ENCODE data around the gene TRPM3.
"Not testable (repeated sequence)": the region's sequence is repeated elsewhere in the genome, so short reads cannot be mapped to it uniquely, and the experiment has no call there.

Gene TRPM3

GRCh38 chr9:70995511-70995910 lies 125.9 kb downstream of the TRPM3 start:
- no peak for DNase-seq (ENCODE audit: low read depth)

- DNase-seq (ENCODE audit: low read depth), result no peak
These were observed 126.8 kb downstream of the TRPM3 start for GRCh38 chr9:70994582-70994981.

- no peak for DNase-seq (ENCODE audit: low read depth)
These were observed 132.9 kb downstream of the TRPM3 start for GRCh38 chr9:70988551-70988950.

DNA sequence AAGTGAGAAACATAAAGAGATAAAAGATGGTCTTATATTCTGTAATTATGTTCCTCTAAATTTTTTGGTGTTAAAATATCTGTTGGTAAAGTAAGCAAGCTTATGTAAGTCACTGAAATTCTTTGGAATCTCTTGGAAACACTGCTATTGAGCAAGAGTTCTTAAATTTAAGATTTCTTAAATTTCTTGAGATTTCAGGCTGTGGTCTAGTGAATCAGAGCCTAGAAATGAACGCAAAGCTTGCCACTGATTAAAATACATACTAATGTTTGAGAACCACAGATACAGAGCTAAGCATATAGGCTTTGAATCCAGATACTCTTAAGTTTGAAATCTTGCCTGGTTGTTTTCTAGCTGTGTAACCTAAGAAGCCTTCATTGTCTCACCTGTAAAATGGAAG lies 133.4 kb downstream of the TRPM3 start:
- no peak for DNase-seq (ENCODE audit: low read depth)

DNA sequence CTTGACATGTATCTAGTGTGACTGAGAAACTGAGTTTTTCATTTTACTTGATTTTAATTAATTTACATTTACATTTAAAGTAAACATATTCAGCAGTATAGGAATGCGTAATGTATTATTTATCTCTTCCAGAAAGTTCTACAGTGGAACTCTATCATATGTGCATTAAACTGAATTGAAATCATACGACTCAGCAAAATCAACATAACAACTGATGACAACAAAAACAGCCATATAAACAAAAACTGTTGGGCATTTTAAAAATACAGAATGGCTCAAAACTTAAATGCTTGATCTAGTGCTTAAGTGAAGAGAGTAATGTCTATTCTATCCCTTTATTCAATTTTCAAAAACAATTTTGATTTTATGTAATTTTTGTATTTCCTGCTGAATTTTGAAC lies 134.4 kb downstream of the TRPM3 start:
- DNase-seq (ENCODE audit: low read depth), result no peak

GRCh38 chr9:70983723-70984295 lies 137.6 kb downstream of the TRPM3 start:
- no peak for DNase-seq (ENCODE audit: low read depth)

DNA sequence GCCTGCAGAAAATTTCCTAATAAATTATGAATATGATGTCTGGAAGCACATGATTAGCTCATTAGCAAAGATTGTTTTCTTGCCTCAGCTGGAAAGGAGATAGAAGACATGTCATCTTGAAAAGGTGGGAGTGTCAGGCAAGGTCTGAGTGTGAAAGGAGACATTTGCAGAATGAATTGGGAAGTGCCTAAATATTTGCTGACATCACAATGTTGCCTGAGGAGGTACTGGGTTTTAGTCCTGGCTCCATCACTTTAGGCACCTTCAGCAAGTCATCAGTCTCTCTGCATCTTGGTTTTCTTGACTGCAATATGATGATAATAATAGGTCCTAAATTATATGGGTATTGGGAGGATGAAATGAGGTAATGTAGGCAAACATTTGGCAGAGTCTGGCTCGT lies 140.1 kb downstream of the TRPM3 start:
- no peak for DNase-seq (ENCODE audit: low read depth)

GRCh38 chr9:70979966-70980365 lies 141.5 kb downstream of the TRPM3 start:
- no peak for DNase-seq (ENCODE audit: low read depth)

- DNase-seq (ENCODE audit: low read depth), result no peak
These were observed 143.3 kb downstream of the TRPM3 start for GRCh38 chr9:70978085-70978484.

- no peak for DNase-seq (ENCODE audit: low read depth)
These were observed 145.6 kb downstream of the TRPM3 start for GRCh38 chr9:70975821-70976220.

GRCh38 chr9:70971723-70972122 lies 149.7 kb downstream of the TRPM3 start:
- DNase-seq (ENCODE audit: low read depth), result no peak

DNA sequence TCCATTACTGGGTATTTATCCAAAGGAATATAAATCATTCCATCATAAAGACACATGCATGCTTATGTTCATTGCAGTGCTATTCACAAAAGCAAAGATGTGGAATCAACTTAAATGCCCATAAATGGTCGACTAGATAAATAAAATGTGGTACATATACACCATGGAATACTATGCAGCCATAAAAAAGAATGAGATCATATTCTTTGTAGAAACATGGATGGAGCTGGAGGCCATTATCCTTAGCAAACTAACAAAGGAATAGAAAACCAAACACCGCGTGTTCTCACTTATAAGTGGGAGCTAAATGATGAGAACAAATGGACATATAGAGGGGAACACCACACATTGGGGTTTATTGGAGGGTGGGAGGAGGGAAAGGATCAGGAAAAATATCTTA lies 155.0 kb downstream of the TRPM3 start:
- DNase-seq (ENCODE audit: low read depth), result not testable (repeated sequence)

DNA sequence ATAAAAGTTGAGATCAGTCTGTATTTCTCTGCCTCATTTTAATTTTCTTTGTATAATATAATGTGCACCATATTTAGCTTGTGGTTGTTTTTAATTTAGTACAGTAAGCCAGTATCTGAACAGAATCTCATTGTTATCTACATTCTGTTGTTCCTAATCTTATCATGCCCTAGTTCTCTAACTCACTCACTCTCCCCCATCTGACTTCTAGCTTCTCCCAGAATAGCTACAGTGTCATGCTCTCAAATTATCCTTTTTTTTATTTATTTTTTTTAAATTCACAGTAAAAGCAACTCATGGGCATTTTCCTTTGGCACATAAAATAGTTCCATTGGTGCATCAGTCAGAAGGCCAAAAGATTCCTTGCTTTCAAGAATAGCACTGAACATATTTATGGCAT lies 156.6 kb downstream of the TRPM3 start:
- DNase-seq (ENCODE audit: low read depth), result no peak

GRCh38 chr9:70963554-70963953 lies 157.9 kb downstream of the TRPM3 start:
- no peak for DNase-seq (ENCODE audit: low read depth)

GRCh38 chr9:70962761-70963440 lies 158.5 kb downstream of the TRPM3 start:
- no peak for DNase-seq (ENCODE audit: low read depth)

GRCh38 chr9:70959366-70959765 lies 162.1 kb downstream of the TRPM3 start:
- DNase-seq (ENCODE audit: low read depth), result no peak

GRCh38 chr9:70954596-70955143 lies 166.8 kb downstream of the TRPM3 start:
- DNase-seq (ENCODE audit: low read depth), result no peak

GRCh38 chr9:70954126-70954525 lies 167.3 kb downstream of the TRPM3 start:
- DNase-seq (ENCODE audit: low read depth), result no peak

DNA sequence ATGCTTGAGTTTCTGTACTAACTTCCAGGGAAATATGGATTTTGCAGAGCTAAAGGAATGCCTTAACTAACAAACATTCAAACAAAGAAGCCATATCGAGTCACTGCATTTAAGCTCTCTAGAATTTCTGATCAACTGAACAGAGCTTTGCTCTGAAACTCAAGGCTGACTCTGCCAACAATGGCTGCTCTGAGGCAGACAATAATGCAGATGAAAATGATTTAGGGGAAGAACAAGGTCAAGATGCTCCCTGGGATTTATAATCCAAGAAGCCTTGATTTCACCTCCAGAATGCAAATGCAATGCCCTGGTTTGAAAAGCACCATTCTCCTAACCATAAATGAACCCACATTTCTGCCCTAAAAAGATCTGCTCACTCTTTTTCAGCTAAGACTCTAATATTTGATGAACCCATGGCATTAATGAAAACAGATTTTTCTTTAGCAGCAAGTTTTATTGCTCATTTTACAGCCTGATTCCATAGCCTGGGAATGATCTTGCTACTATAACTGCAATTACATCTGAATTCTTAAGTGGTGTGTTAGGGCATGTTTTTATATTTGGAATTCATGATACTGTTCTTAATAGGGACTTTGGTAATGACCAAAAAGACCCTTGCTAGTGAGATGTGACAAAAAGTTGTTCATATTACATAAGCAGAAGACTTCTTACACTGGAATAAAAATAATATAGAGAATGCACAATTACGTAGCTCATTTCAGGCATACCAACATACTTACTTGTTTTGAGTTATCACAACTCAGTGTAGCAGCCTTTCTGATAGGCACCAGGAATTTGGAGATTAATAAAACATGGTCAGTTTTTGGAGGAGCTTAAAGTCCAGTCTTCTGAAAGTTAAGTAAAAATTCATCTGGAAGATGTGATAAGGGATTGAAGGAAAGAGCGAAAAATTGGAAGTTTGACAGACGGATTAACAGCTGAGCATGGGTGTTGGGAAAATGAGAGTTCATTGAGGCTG lies 169.4 kb downstream of the TRPM3 start:
- DNase-seq (ENCODE audit: low read depth), result no peak

GRCh38 chr9:70950270-70950669 lies 171.2 kb downstream of the TRPM3 start:
- no peak for DNase-seq (ENCODE audit: low read depth)

DNA sequence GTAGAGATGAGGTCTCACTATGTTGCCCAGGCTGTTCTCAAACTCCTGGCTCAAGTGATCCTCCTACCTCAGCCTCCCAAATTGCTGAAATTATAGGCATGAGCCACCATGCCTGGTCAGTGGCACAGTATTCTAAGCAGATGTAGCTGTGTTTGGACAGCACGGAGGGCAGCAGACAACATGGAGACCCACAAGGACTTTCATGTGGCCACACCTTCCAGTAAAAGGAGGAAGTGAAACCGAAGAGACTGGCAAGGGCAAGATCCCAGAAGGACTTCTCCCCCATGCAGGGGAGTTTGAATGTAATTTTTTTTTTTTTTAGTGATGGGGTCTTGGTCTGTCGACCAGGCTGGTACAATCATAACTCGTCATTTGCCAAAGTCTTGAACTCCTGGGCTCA lies 172.2 kb downstream of the TRPM3 start:
- DNase-seq (ENCODE audit: low read depth), result no peak

GRCh38 chr9:70948744-70949143 lies 172.7 kb downstream of the TRPM3 start:
- DNase-seq (ENCODE audit: low read depth), result no peak

GRCh38 chr9:70947511-70947910 lies 173.9 kb downstream of the TRPM3 start:
- no peak for DNase-seq (ENCODE audit: low read depth)

Data from stimulated activated CD4-positive, alpha-beta T cell treated with anti-CD3 and anti-CD28 coated beads, Interleukin-2, amount 100 ng/mL, for 4 hours (primary cell).